Measurements from ENCODE around the gene DTWD1.

GRCh38 chr15:49628379-49628778, 7.5 kb downstream of the DTWD1 start:
- TF ChIP-seq CTCF (optimal IDR thresholded peaks at IDR 0.05 in 1 of 3, IDR thresholded peaks at IDR 0.05 in 1 of 3, conservative IDR thresholded peaks at IDR 0.05 in 1 of 3; ENCODE audit: extremely low read depth in 1 of 3, insufficient read depth in 2 of 3, low read length in 3 of 3) (no peak), EZH2 (IDR thresholded peaks at IDR 0.05; ENCODE audit: low read length) (no peak)
